ENCODE measurements around the gene CD226. TPM values are rescaled to one million over a fixed set of nuclear protein-coding genes. Genes with fewer than 3 reads are reported as not detected.
"Not testable (repeated sequence)": the region's sequence is repeated elsewhere in the genome, so short reads cannot be mapped to it uniquely, and the experiment has no call there.

CD226 gene
- total RNA-seq, 2 experiments from 2014 or later = 186 to 189 TPM

DNA sequence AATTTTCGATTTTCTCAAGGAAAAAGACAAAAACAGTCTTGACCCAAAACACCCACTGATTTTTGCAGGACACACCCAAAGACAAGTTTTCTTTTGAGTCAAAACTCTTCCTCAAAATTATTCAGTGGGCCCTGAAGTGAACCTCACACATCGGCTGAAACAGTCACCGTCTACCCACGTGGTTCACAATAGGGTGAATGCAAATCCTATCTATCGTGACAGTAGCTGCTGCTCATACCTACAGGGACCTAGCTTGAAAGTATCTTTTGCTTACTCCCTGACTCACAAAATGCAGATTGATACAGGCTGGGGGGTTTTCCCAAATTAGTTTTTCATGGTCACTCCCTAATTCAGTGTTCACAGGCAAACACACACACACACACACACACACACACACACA, 10.7 kb upstream of the CD226 start:
- CTCF ChIA-PET = no interaction called here
- POLR2A ChIA-PET = interaction anchor here (0.8 to 1.1 kb wide), 5 partner anchors 14 to 73 kb away, joined by 3 to 8 read pairs (median 4); no protein-coding TSS in a partner anchor

- POLR2A ChIA-PET = interaction anchor here (1.1 to 4.0 kb wide), 2 partner anchors 12 to 72 kb away, joined by 4 to 23 read pairs; partner anchors contain the start of gene CD226
These were observed 10.1 kb upstream of the CD226 start for GRCh38 chr18:69957747-69958146.

GRCh38 chr18:69956665-69957620, 9.3 kb upstream of the CD226 start:
- POLR2A ChIA-PET = interaction anchor here (1.6 to 4.0 kb wide), 2 partner anchors 11 to 58 kb away, joined by 5 to 23 read pairs; partner anchors contain the start of gene CD226
- CTCF ChIA-PET = interaction anchor here (0.6 to 0.8 kb wide), 2 partner anchors 23 to 58 kb away, joined by 3 read pairs; no protein-coding TSS in a partner anchor

More at GRCh38 chr18:69957747-69958146, 10.1 kb upstream of the CD226 start:
- CTCF ChIA-PET = no interaction called here

- ChIA-PET CTCF (interaction anchor here (0.8 to 1.6 kb wide), 2 partner anchors 17 to 57 kb away, joined by 3 read pairs; no protein-coding TSS in a partner anchor), POLR2A (interaction anchor here (1.6 to 4.0 kb wide), 2 partner anchors 10 to 57 kb away, joined by 5 to 23 read pairs; partner anchors contain the start of gene CD226)
These were observed 8.4 kb upstream of the CD226 start for GRCh38 chr18:69956057-69956456.

DNA sequence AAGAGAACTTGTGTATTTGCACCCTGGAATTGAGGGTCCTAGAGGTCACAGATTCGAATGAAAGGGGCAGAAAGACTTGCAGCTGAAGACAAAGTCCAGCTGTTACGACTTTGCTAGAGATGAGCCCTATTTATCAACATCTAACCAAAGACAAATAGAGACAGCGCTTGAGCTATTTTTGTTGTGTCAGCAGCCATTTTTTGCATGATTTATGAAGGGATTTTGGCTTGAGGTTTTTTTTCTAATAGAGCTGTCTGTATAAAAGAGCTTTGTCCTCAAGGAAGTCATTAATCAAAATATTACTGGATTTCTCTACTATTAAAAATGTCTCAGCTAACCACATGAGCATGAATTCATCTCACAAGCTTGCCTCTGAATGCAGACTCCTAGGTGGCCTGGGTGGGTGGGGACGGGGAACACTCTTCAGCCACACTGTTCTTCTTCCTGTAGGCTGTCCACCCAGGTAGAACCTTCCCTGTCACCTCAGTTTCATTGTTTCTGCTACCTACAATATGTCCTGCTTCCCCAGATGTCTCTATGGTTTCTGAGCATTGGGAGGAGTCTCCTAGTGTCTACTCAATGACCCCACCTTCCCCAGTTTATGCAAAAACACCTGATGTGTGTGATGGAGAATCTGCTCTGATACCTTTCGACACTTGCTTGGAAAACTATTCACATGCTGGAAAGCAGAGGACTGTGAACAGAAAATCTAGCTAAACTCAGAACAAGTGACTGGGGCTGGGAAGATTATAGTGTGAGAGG, 7.2 kb upstream of the CD226 start:
- ChIA-PET POLR2A (interaction anchor here (1.0 to 4.0 kb wide), 2 partner anchors 9 to 19 kb away, joined by 3 to 23 read pairs; partner anchors contain the start of gene CD226), CTCF (interaction anchor here (1.6 kb wide), 1 partner anchor 18 kb away, joined by 3 read pairs; no protein-coding TSS in a partner anchor)

DNA sequence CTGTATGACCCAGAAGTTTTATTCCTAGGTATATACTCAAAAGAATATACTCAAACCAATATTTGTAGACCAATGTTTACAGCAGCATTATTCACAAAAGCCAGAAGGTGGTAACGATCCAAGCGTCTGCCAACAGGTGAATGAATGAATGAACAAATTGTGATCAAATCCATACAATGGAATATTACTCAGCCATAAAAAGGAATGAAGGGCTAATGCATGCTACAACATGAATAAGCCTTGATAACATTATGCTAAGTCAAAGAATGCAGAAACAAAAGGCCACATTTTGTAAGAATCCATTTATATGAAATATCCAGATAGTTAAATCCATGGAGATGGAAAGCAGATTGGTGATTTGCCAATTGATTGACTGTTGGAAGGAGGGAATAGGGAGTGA, 5.5 kb upstream of the CD226 start:
- CTCF ChIA-PET = no interaction called here
- POLR2A ChIA-PET = no interaction called here

GRCh38 chr18:69951182-69951581, 3.5 kb upstream of the CD226 start:
- ChIA-PET CTCF (no interaction called here), POLR2A (interaction anchor here (0.6 to 1.1 kb wide), 2 partner anchors 53 to 118 kb away, joined by 3 read pairs; no protein-coding TSS in a partner anchor)

- POLR2A ChIA-PET = no interaction called here
- CTCF ChIA-PET = no interaction called here
These were observed 1.9 kb upstream of the CD226 start for GRCh38 chr18:69949538-69949936.

GRCh38 chr18:69948919-69949537, 1.4 kb upstream of the CD226 start:
- ChIA-PET CTCF (no interaction called here), POLR2A (no interaction called here)

DNA sequence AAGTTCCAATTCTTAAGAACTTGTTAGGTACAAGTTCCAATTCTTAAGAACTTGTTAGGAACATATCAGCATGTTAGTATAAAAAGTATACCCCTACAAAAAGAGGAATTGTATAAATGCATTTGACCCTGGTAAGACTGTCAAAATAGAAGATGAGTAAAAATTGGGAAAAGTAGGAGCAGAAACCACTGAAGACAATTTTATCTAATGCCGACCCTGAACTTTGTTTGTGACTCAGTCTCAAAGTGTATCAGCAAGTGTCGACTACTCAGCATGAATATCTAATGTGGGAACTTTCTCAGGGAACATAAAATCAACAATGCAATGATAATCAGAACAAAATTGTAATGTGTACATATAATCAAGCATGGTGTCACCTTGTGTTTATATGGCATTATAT, 583 bp upstream of the CD226 start:
- ChIA-PET CTCF (no interaction called here), POLR2A (no interaction called here)

GRCh38 chr18:69946608-69947155, 991 bp downstream of the CD226 start:
- ChIA-PET CTCF (no interaction called here), POLR2A (interaction anchor here (1.1 to 3.9 kb wide), 4 partner anchors 9 to 61 kb away, joined by 5 to 29 read pairs (median 16); no protein-coding TSS in a partner anchor)

DNA sequence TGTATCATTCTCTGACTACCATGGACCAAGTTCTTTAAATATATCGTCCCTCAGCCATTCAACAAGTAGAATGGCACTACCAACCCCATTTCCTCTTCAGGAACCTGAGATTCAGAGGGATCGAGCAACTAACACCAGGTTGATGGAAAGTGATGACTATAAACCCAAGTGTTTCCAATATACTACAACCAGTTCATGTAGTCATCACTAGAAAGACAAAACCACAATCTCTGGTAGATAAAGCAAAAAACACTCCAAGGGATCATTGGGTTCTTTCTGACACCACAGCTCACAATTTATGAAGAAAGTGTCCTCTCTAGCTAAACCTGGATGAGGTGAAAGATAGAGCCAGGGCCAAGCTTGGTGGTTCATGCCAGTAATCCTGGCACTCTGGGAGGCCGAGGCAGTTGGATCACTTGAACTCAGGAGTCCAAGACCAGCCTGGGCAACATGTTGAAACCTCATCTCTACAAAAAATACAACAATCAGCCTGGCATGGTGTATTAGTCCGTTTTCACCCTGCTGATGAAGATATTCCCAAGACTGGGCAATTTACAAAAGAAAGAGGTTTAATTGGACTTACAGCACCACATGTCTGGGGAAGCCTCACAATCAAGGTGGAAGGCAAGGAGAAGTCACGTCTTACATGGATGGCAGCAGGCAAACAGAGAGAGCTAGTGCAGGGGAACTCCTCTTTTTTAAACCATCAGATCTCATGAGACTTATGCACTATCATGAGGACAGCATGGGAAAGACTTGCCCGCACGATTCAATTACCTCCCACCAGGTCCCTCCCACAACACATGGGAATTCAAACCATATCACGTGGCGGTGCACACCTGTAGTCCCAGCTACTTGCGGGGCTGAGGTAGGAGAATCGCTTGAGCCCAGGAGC, 2.2 kb downstream of the CD226 start:
- CTCF ChIA-PET = interaction anchor here (0.7 kb wide), 1 partner anchor 76 kb away, joined by 3 read pairs; no protein-coding TSS in a partner anchor
- POLR2A ChIA-PET = interaction anchor here (0.6 to 3.9 kb wide), 6 partner anchors 10 to 60 kb away, joined by 6 to 29 read pairs (median 11); no protein-coding TSS in a partner anchor

DNA sequence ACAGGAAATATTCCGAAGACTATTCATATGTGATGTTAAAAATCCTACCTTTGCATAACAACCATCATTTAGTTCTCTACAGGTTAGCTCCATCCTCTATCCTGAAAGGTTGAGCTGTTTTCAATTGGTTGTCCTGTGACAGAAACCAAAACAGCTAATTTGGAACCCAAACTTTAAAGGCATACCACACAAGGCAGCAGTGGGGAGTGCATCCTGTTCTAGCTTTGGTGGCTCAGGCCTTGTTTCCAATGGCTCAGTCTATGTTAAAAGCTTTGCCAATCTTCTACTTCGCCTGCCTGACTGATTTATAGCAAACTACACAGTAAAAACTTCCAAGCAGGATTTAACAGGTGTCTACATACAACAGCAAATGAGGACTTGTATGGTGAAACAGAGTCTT, 3.2 kb downstream of the CD226 start:
- ChIA-PET POLR2A (interaction anchor here (1.3 to 3.9 kb wide), 5 partner anchors 9 to 59 kb away, joined by 6 to 29 read pairs (median 13); no protein-coding TSS in a partner anchor), CTCF (interaction anchor here (1.4 kb wide), 1 partner anchor 45 kb away, joined by 4 read pairs; no protein-coding TSS in a partner anchor)

GRCh38 chr18:69943021-69943420, 4.7 kb downstream of the CD226 start:
- CTCF ChIA-PET = no interaction called here

GRCh38 chr18:69941183-69941582, 6.5 kb downstream of the CD226 start:
- POLR2A ChIA-PET = no interaction called here

More at GRCh38 chr18:69943021-69943420, 4.7 kb downstream of the CD226 start:
- POLR2A ChIA-PET = interaction anchor here (1.5 kb wide), 1 partner anchor 58 kb away, joined by 7 read pairs; no protein-coding TSS in a partner anchor

GRCh38 chr18:69939812-69940211, 7.9 kb downstream of the CD226 start:
- CTCF ChIA-PET, POLR2A ChIA-PET: not testable (repeated sequence)

More at GRCh38 chr18:69941183-69941582, 6.5 kb downstream of the CD226 start:
- CTCF ChIA-PET = no interaction called here

DNA sequence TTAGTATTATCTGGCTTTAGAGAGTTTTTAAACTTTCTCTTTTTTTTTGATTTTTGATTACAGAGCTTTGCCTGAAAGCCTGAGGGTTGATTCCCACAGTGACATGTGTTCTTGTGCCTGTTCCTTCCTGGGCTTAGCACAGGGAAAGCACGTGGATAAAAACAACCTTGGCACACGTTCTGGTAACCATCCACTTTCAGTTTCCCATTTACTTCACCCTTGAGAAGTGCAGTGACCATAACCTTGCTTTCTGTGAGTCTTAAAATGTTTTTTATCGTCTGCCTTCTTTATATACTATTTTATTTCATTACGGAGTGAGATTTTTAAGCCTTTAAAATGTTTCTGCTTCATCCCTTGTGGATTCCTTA, 11.5 kb downstream of the CD226 start:
- ChIA-PET CTCF (interaction anchor here (0.8 to 2.9 kb wide), 4 partner anchors 38 to 66 kb away, joined by 3 to 12 read pairs (median 5); no protein-coding TSS in a partner anchor), POLR2A (interaction anchor here (0.9 to 2.8 kb wide), 6 partner anchors 9 to 50 kb away, joined by 3 to 29 read pairs (median 6); partner anchors contain the start of gene CD226)
